ENCODE results near the gene SYNDIG1.

Gene SYNDIG1

DNA sequence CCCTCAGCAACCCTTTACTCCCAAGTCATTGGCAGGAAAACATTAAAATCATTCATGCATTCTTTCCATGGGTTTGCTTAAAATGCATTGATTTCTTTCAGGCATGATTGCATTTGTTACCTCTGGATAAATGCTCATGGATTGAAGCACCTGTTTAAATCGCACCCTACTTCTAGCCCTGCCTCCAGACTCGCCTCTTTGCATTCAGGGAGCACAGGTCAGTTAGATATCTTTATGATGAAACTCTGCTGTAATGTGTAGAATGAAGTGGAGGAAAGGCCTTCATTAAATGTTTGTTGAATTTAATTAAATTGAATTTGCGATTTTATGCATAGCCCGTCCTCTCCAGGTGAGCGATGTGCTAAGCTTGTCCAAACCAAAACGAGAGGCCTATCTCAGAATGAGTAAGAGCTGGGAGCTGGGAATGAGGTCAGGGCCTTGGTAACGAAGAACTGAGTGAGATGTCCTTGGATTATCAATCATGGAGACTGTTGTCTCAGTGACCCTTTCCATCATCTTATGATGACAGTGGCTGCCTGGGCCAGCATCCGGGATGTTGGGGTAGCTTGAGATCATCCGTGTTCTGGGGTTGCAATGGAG lies 210.1 kb downstream of the SYNDIG1 start:
- no peak for DNase-seq

GRCh38 chr20:24681634-24682495 lies 212.4 kb downstream of the SYNDIG1 start:
- DNase-seq = no peak

DNA sequence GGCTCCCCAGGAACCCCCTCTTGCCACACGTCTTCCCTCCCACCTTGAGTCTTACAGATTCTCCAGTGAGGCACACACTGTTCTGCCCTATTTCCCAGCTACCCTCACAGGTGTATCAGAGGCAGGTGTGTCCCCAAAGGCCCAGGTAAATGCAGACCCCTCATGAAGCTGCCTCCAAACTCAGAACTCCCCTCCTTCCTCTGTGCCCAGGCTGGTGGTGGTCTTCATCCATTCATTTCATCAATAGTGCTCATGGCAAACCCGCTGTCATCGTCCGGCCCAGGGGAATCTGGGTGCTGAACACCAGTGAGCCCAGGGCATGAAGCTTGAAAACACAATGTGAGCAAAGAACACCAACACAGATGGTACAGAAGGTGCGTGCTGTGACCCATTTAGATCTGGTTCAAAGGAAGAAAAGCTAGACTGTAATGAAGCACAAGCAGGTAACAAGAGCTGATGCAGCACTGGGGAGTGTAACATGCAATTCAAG lies 213.1 kb downstream of the SYNDIG1 start:
- DNase-seq = no peak

DNA sequence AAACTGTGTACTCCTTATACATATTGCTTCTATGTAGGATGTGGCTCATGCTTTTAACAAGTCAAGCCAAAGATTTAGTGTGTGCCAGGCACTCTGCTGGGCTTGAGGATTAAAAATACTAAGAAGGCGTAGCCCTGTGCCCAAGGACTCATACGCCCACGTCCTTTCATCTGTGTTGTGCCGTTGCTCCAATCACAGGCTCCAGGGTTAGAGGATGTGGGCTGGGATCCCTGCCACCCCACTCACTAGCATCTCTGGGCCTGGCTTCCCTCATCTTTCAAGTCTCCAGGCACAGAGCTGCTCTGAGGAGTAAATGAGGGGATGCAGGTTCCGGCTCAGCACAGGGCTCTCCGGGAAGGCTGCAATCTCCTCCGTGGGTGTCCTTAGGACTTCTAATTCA lies 214.2 kb downstream of the SYNDIG1 start:
- no peak for DNase-seq

DNA sequence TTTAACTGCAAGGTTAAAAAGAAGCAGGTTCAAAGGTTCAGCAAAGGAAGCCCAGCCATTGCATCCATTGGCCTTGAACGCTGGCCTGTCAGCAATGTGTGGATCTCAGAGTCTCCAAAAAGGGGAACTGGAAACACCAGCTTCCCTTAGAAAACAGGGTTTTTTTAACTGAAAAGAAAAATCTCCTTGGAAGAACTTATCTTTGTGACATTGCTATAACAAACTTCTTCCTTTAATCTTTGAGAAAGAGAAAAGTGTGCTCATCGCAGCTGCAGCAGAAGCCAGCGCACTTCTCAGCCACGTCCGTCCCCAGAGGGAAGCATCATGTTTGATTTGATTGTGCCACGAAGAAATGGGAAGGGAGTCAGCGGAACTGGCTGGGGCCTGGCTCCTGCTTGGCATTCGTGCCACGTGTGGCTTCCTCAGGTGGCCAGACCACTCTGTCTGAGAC lies 215.0 kb downstream of the SYNDIG1 start:
- no peak for DNase-seq

DNA sequence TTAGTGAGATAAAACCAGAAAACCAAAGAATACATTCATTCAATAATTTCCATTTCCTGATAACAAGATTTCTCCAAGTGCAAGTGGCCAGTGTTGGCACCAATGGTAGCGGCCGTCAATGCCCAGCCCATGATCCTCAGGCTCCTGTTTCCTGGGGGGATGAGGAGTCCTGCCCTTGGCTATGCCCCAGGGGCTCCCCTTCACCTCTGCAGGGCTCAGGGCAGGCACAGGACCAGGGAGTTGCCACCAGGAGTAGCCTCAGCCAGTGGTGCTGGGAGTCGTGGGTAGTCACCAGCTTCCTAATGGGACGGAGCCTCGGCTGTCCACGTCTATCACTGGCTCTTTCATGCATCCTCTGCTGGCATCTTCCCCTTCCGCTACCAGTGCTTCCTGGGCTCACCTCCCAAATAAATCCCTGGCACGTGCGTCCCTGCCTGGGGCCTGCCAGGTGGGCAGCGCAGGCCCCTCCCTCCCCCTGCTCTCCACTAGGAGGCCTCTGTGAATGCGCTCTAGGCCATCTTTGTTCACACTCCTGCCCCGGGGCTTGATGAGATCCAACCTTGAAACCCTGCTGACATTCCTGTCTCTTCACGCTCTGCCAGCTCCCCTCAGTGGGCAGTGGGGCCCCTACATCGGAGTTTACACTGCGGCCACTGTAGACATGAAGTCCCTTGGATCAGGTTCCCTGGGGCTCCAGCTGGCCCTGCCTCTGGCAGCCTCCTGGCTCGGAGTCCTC lies 215.7 kb downstream of the SYNDIG1 start:
- no peak for DNase-seq

DNA sequence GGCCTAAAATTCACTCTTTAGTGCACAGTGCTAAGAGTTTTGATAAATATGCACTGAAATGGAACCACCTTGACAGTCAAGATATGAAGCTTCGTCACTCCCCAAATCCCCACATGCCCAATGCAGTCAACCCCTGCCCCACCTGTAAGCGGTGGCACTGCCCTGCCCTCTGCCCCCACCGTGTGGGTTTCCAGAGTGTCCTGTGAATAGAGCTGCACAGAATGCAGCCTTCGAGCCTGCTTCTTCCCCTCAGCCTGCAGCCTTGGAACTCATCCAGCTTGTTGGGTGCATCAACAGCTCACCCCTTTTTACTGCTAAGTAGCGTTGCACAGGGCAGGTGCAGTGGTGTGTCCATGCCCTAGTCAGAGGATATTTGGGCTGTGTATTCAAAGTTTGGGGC lies 216.3 kb downstream of the SYNDIG1 start:
- DNase-seq = no peak

GRCh38 chr20:24686156-24686555 lies 216.7 kb downstream of the SYNDIG1 start:
- DNase-seq = no peak

DNA sequence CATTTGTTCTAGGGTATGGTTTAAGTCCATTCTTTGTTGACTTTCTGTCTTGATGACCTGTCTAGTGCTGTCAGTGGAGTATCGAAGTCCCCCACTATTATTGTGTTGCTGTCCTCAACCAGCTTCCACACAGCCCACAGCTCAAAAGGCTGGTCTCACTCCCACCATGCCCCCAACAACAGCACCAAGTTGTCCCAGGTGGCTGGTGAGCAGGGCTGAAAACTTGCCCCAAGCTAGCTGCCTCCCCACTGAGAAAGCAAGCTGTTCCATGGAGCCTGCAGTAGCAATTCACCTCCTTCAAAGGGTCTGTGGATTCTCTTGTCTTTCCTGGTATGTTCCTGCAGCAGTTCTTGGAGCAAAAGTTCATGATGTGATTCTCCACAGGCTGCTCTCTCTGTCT lies 221.0 kb downstream of the SYNDIG1 start:
- DNase-seq = no peak

GRCh38 chr20:24691901-24692351 lies 222.5 kb downstream of the SYNDIG1 start:
- DNase-seq = no peak

DNA sequence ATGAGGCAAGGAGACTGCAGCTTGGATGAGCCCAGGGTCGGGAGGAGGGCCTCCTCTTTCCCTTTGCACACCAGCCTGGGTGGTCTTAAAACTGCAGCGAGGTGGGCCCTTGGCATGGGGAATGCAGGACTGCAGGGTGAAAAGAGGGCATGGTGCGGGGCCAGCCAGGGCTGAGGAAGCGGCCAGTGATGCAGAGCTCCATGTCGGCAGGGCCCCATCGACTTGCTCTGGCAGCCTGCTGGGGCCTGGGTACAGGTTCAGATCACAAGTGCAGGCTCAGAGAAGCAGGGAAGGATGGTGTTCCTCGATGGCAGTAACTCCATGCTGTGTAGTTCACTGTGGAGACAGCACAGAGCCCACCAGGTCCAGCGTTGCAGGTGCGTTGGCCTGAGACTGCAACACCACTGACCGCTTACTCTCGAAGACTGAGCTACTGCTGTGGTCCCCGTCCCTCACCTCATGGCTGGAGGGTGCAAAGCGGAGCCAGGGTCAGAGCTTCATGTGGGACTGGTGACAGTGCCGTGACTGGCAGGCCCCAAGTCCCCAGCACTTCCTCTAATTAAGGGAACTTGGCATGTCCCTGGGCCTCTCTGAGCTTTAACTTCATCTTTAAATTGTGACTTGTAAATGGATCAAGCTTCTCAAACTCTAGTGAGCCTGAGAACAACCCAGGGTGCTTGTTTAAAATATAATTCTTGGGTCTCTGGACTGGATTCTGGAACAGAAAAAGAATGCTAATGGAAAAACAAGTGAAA lies 223.2 kb downstream of the SYNDIG1 start:
- no peak for DNase-seq

- DNase-seq = no peak
These were observed 224.2 kb downstream of the SYNDIG1 start for GRCh38 chr20:24693466-24694156.

GRCh38 chr20:24694157-24694726 lies 224.8 kb downstream of the SYNDIG1 start:
- DNase-seq = no peak

- DNase-seq = no peak
These were observed 225.5 kb downstream of the SYNDIG1 start for GRCh38 chr20:24694727-24695528.

- no peak for DNase-seq
These were observed 226.2 kb downstream of the SYNDIG1 start for GRCh38 chr20:24695529-24696225.

DNA sequence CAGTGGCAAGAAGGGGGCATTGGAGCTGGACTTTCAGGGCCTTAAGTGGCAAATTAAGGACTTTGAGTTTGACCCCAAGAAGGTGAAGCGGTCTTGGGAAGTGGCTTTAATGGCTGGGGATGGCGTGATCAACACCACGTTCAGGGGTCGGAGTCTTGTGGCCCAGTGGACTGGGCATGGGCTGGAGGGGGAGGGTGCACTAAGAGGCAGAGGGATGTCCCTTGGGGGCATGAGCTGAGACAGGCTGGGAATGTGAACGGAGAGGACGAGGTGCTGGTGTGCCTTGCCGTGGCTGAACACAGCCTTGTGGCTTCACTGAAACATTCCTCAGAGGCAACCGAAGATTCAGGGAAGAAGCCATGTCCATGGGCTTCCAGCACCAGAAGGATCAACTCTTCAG lies 227.0 kb downstream of the SYNDIG1 start:
- DNase-seq = no peak

DNA sequence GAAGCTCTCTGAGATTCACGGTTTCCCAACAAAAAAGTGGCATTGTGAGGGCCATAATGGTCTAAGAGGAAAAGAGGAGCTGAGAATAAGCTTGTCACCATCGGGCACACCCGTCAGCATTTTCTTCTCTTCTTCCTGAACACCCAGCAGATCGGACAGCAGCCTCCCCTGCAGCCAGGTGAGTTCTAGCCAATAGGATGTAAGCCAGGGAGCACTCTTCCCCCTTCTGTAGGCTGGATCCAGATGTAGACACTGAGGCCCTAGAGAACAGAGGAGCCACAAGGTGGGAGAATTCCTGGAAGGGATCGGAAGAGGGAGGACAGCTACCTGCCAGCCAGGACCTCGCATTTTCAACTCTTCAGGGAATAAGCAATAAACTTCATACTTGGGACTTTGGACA lies 228.0 kb downstream of the SYNDIG1 start:
- DNase-seq = no peak

DNA sequence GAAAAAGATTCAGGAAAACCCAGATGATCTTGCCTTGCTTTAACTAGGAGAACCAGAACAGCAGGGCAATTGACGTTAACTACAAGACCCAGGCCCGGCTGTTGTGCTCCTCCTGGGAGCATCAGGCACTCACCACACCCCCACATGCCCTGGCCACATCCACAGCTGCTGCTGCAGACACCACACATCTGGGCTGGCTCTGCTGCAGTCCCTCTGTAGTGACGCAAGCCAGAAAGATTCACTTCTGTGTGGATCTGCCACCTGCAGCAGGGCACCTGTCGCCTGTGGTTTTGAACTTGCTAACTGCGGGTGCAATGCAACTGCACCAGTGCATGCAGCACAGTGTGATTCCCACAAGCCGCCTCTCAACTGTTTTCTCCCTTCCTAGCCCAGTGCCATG lies 228.8 kb downstream of the SYNDIG1 start:
- no peak for DNase-seq

- DNase-seq = no peak
These were observed 229.3 kb downstream of the SYNDIG1 start for GRCh38 chr20:24698706-24699206.
